Measurements from ENCODE around the gene CDKL2. TPM values are rescaled to one million over a fixed set of nuclear protein-coding genes. Genes with fewer than 3 reads are reported as not detected.

Gene CDKL2
- total and polyA plus RNA-seq, 2 donors (not counting 1 experiment from before 2014, with no cell fraction given): 0.81 TPM; not detected in 1

GRCh38 chr4:75555294-75556164 is 74.8 kb downstream of the CDKL2 start, which contains the start of gene ODAPH:
Gene ODAPH, plus strand, starts transcription at chr4:75556066. Its CDS starts 17 bp downstream, at chr4:75556083.
- DNase-seq: peak; percentile 22
- no peak within 1 kb of the TSS for H3K4me3 ChIP-seq (ENCODE audit: control extremely low read depth in 1 of 5, extremely low read depth in 1 of 5, insufficient read depth in 1 of 5, low read depth in 2 of 5, low read length in 4 of 5)
- H2AFZ ChIP-seq (ENCODE audit: insufficient read depth, low read depth, low read length, poor library complexity, severe bottlenecking): peak within 1 kb of the TSS; percentile 26
- H3K4me3 Mint-ChIP-seq: peak within 1 kb of the TSS; percentile 2
- H3K9me3 Mint-ChIP-seq (ENCODE audit: insufficient read depth): no peaks in the 10 kb centered on the region
- peak; percentile 94 for ATAC-seq (ENCODE audit: low read depth)
- no peaks in the 10 kb centered on the region for H4K20me1 ChIP-seq (ENCODE audit: control insufficient read depth, insufficient read depth, low read length, poor library complexity, severe bottlenecking)
- TF ChIP-seq EZH2 (IDR thresholded peaks at IDR 0.05; ENCODE audit: borderline replicate concordance, insufficient read depth, low read depth, low read length, poor library complexity, severe bottlenecking) (no peak), CTCF (IDR thresholded peaks at IDR 0.05) (no peak)
- no peaks in the 10 kb centered on the region for H3K36me3 ChIP-seq (replicated peaks in 1 of 2; ENCODE audit: control extremely low read depth in 1 of 2, control insufficient read depth in 1 of 2, extremely low read depth in 1 of 2, insufficient read depth in 2 of 2, low read length in 1 of 2)
- H3K27ac Mint-ChIP-seq: no peak within 1 kb of the TSS
- no peaks in the 10 kb centered on the region for H3K9me3 ChIP-seq (ENCODE audit: control extremely low read depth in 1 of 3, control insufficient read depth in 2 of 3, insufficient read depth in 1 of 3, low read length in 2 of 3)
- H3K4me1 Mint-ChIP-seq: peaks cover 13% of the 10 kb centered on the region
- H3K27ac ChIP-seq (ENCODE audit: low read length in 2 of 2): no peak within 1 kb of the TSS
- 56% methylated on average over 1 of the region's 9 CpGs for WGBS (ENCODE audit: insufficient coverage)
- intact Hi-C loops (cut with micrococcal nuclease): no loop called here
- peaks cover 23% of the 10 kb centered on the region for H3K27me3 Mint-ChIP-seq
- H3K9ac ChIP-seq (ENCODE audit: low read length): no peak within 1 kb of the TSS
- no peaks in the 10 kb centered on the region for H3K27me3 ChIP-seq (replicated peaks in 1 of 4; ENCODE audit: control extremely low read depth in 1 of 4, control insufficient read depth in 3 of 4, insufficient read depth in 4 of 4, low read length in 3 of 4)
- no peaks in the 10 kb centered on the region for H3K79me2 ChIP-seq (ENCODE audit: control insufficient read depth, insufficient read depth, low read length)
- peak within 1 kb of the TSS; percentile 27 for H3K4me2 ChIP-seq (replicated peaks; ENCODE audit: low read depth, low read length, poor library complexity, severe bottlenecking)
- POLR2A ChIA-PET: no interaction called here
- CTCF ChIA-PET: interaction anchor here (0.9 to 1.0 kb wide), 2 partner anchors 15 to 681 kb away, joined by 3 read pairs; no protein-coding TSS in a partner anchor
- peaks cover 0 to 4% of the 10 kb centered on the region in 2 donors for H3K4me1 ChIP-seq (ENCODE audit: control insufficient read depth in 2 of 2, insufficient read depth in 2 of 2, low read length in 2 of 2)

GRCh38 chr4:75552452-75552851 is 77.9 kb downstream of the CDKL2 start:
- Mint-ChIP-seq H3K27ac (no peak overlapping the region), H3K27me3 (peaks cover 6% of the 10 kb centered on the region), H3K4me3 (no peak overlapping the region), H3K9me3 (ENCODE audit: insufficient read depth) (no peaks in the 10 kb centered on the region), H3K4me1 (peaks cover 11% of the 10 kb centered on the region)
- Histone ChIP-seq H2AFZ (ENCODE audit: insufficient read depth, low read depth, low read length, poor library complexity, severe bottlenecking) (no peak overlapping the region), H4K20me1 (ENCODE audit: control insufficient read depth, insufficient read depth, low read length, poor library complexity, severe bottlenecking) (no peaks in the 10 kb centered on the region), H3K36me3 (replicated peaks in 1 of 2; ENCODE audit: control extremely low read depth in 1 of 2, control insufficient read depth in 1 of 2, extremely low read depth in 1 of 2, insufficient read depth in 2 of 2, low read length in 1 of 2) (no peaks in the 10 kb centered on the region), H3K27ac (ENCODE audit: low read length in 2 of 2) (no peak overlapping the region), H3K4me1 (ENCODE audit: control insufficient read depth in 2 of 2, insufficient read depth in 2 of 2, low read length in 2 of 2) (peaks cover 0 to 4% of the 10 kb centered on the region in 2 donors), H3K79me2 (ENCODE audit: control insufficient read depth, insufficient read depth, low read length) (no peaks in the 10 kb centered on the region), H3K4me3 (ENCODE audit: control extremely low read depth in 1 of 5, extremely low read depth in 1 of 5, insufficient read depth in 1 of 5, low read depth in 2 of 5, low read length in 4 of 5) (no peak overlapping the region), H3K4me2 (replicated peaks; ENCODE audit: low read depth, low read length, poor library complexity, severe bottlenecking) (no peak overlapping the region), H3K9ac (ENCODE audit: low read length) (no peak overlapping the region), H3K9me3 (ENCODE audit: control extremely low read depth in 1 of 3, control insufficient read depth in 2 of 3, insufficient read depth in 1 of 3, low read length in 2 of 3) (no peaks in the 10 kb centered on the region), H3K27me3 (replicated peaks in 1 of 4; ENCODE audit: control extremely low read depth in 1 of 4, control insufficient read depth in 3 of 4, insufficient read depth in 4 of 4, low read length in 3 of 4) (no peaks in the 10 kb centered on the region)
- intact Hi-C loops (cut with micrococcal nuclease): no loop called here
- ATAC-seq (ENCODE audit: low read depth): no peak
- POLR2A ChIA-PET: no interaction called here
- CTCF ChIA-PET: no interaction called here
- TF ChIP-seq EZH2 (IDR thresholded peaks at IDR 0.05; ENCODE audit: borderline replicate concordance, insufficient read depth, low read depth, low read length, poor library complexity, severe bottlenecking) (no peak), CTCF (IDR thresholded peaks at IDR 0.05) (no peak)
- no peak for DNase-seq

Data from B cell (primary cell).